A673 (cell line): Measurements from ENCODE around the gene NEURL1.

ENCODE experiments used
- EZH2 ChIP-seq: fragments of 200-600 bp; sonication (generic); IDR thresholded peaks from 2 replicates; pipeline ENCODE4 v1.6.1; 2017; ENCODE audit warnings: borderline replicate concordance, low read depth, mild to moderate bottlenecking, mixed read lengths, antibody characterized with exemption, low read length; ENCODE audit not compliant: poor library complexity, severe bottlenecking
- TF ChIP-seq, protein P1 (sequence below): fragments of 300-800, 200-600 bp; sonication (generic); conservative IDR thresholded peaks from 2 replicates; pipeline ENCODE4 v1.5.1; 2017; ENCODE audit warnings: low read depth, mild to moderate bottlenecking, antibody characterized with exemption, low read length, moderate library complexity, mixed read lengths

DNA sequence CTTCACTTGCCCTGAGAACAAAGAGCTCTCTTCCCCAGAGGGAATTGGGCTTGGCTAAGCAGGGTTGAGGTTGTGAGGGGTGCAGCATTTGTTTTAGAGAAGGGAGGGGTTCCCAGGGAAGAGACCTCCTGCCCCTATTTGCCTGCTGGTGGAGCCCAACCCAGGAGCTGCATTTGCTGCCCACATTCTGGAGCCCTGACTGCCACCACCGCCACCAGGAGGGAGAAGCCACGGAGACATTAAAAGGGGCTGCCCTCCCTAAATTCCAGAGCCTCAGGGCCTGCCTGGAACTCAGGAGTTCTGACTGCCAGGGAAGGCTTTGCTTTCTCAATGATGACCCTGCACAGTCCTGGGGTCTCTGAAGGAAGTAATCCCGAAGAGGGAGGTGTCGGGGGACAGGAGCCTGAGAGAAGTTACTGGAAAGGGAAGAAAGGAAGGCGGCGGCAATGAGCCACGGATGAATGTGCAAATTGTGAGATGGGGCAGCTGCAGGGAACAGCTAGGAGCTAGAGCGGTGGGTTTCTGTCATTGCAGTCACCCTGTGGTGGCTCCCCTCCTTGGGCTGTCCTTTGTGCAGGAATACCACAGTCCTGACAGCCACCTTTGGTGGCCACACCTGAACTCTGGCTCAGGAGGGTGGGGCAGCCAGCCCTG is 51.3 kb downstream of the NEURL1 start:
- TF ChIP-seq, protein P1, sequence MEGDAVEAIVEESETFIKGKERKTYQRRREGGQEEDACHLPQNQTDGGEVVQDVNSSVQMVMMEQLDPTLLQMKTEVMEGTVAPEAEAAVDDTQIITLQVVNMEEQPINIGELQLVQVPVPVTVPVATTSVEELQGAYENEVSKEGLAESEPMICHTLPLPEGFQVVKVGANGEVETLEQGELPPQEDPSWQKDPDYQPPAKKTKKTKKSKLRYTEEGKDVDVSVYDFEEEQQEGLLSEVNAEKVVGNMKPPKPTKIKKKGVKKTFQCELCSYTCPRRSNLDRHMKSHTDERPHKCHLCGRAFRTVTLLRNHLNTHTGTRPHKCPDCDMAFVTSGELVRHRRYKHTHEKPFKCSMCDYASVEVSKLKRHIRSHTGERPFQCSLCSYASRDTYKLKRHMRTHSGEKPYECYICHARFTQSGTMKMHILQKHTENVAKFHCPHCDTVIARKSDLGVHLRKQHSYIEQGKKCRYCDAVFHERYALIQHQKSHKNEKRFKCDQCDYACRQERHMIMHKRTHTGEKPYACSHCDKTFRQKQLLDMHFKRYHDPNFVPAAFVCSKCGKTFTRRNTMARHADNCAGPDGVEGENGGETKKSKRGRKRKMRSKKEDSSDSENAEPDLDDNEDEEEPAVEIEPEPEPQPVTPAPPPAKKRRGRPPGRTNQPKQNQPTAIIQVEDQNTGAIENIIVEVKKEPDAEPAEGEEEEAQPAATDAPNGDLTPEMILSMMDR = no peak
- TF ChIP-seq EZH2 = no peak
